Mesendoderm (in vitro differentiated cells): ENCODE measurements around the gene PSMF1.

Experiments used
- DNase-seq: peaks from one replicate; pipeline ENCODE4 v3.0.0; 2013
- H2AK5ac ChIP-seq: 2 replicates; pipeline ENCODE4 v1.6.1; 2013; ENCODE audit warnings: low read length, inconsistent platforms
- H2BK120ac ChIP-seq: 2 replicates; pipeline ENCODE4 v1.6.1; 2013; ENCODE audit warnings: low read depth, mild to moderate bottlenecking, low read length, moderate library complexity, mixed read lengths
- H2BK15ac ChIP-seq: replicated peaks from 2 replicates; pipeline ENCODE4 v1.6.1; 2013; ENCODE audit warnings: low read depth, mild to moderate bottlenecking, moderate library complexity
- H2BK5ac ChIP-seq: 2 replicates; pipeline ENCODE4 v1.6.1; 2013; ENCODE audit warnings: low read length, inconsistent platforms
- H3K18ac ChIP-seq: 2 replicates; pipeline ENCODE4 v1.6.1; 2013; ENCODE audit warnings: mild to moderate bottlenecking, low read length, mixed read lengths
- H3K23ac ChIP-seq: one replicate; pipeline ENCODE4 v1.6.1; 2013; ENCODE audit warnings: low read length
- H3K27ac ChIP-seq: 2 replicates; pipeline ENCODE4 v1.5.1; 2013; ENCODE audit warnings: low read depth, mild to moderate bottlenecking, inconsistent platforms, low read length, moderate library complexity
- H3K27me3 ChIP-seq: 2 replicates; pipeline ENCODE4 v1.6.1; 2013; ENCODE audit warnings: low read length, control low read depth, mild to moderate bottlenecking, inconsistent platforms; ENCODE audit not compliant: insufficient read depth, poor library complexity
- H3K36me3 ChIP-seq: 2 replicates; pipeline ENCODE4 v1.6.1; 2013; ENCODE audit warnings: low read length, inconsistent platforms; ENCODE audit not compliant: control insufficient read depth, insufficient read depth
- H3K4ac ChIP-seq: one replicate; pipeline ENCODE4 v1.6.1; 2013; ENCODE audit warnings: low read depth, mild to moderate bottlenecking, low read length, moderate library complexity
- H3K4me1 ChIP-seq: 2 replicates; pipeline ENCODE4 v1.6.1; 2013; ENCODE audit warnings: low read depth, low read length, inconsistent platforms; ENCODE audit not compliant: control insufficient read depth
- H3K4me2 ChIP-seq: 2 replicates; pipeline ENCODE4 v1.6.1; 2013; ENCODE audit warnings: low read length
- H3K4me3 ChIP-seq: 2 replicates; pipeline ENCODE4 v1.5.1; 2013; ENCODE audit warnings: mild to moderate bottlenecking, low read length
- H3K56ac ChIP-seq: one replicate; pipeline ENCODE4 v1.6.1; 2013; ENCODE audit warnings: low read length
- H3K79me1 ChIP-seq: 2 replicates; pipeline ENCODE4 v1.6.1; 2013; ENCODE audit warnings: low read length, inconsistent platforms
- H3K79me2 ChIP-seq: 2 replicates; pipeline ENCODE4 v1.6.1; 2013; ENCODE audit warnings: mild to moderate bottlenecking, low read length; ENCODE audit not compliant: control insufficient read depth, insufficient read depth
- H3K9ac ChIP-seq: 2 replicates; pipeline ENCODE4 v1.6.1; 2013; ENCODE audit warnings: low read length, inconsistent platforms
- H4K5ac ChIP-seq: one replicate; pipeline ENCODE4 v1.6.1; 2013; ENCODE audit warnings: low read length
- H4K8ac ChIP-seq: one replicate; pipeline ENCODE4 v1.6.1; 2013; ENCODE audit warnings: low read depth, mild to moderate bottlenecking, control low read depth, low read length, moderate library complexity
- WGBS: extraction: QIAGEN DNeasy Blood & Tissue Kit; methylation state at CpG from one replicate; pipeline ENCODE4 v1.1.7; 2013; ENCODE audit warnings: low lambda C conversion rate, missing lambda C conversion rate; ENCODE audit not compliant: insufficient coverage; ENCODE audit errors: extremely low coverage; 5-methylcytosine and 5-hydroxymethylcytosine counted together

Gene PSMF1

GRCh38 chr20:1131354-1131753 is 13.0 kb downstream of the PSMF1 start:
- H3K23ac ChIP-seq: no peak overlapping the region
- H3K4me1 ChIP-seq: no peaks in the 10 kb centered on the region
- no peaks in the 10 kb centered on the region for H3K27me3 ChIP-seq
- no peak overlapping the region for H3K27ac ChIP-seq
- no peak overlapping the region for H4K8ac ChIP-seq
- H3K9ac ChIP-seq: no peak overlapping the region
- no peak overlapping the region for H3K4ac ChIP-seq
- peaks cover 3% of the 10 kb centered on the region for H3K79me2 ChIP-seq
- no peak overlapping the region for H4K5ac ChIP-seq
- peaks cover 7% of the 10 kb centered on the region for H3K79me1 ChIP-seq
- no peak overlapping the region for H2BK120ac ChIP-seq
- no peak overlapping the region for H2BK5ac ChIP-seq
- H3K4me2 ChIP-seq: no peak overlapping the region
- H3K56ac ChIP-seq: no peak overlapping the region
- H3K18ac ChIP-seq: no peak overlapping the region
- H3K36me3 ChIP-seq: peaks cover 7% of the 10 kb centered on the region
- no peak for DNase-seq
- no peak overlapping the region for H3K4me3 ChIP-seq
- H2BK15ac ChIP-seq: no peak overlapping the region
- no CpG with 5 or more reads among the region's 3 CpGs for WGBS
- no peak overlapping the region for H2AK5ac ChIP-seq

- H3K18ac ChIP-seq: no peak overlapping the region
- H3K27me3 ChIP-seq: no peaks in the 10 kb centered on the region
- no peak overlapping the region for H3K4ac ChIP-seq
- H2BK15ac ChIP-seq: no peak overlapping the region
- H3K36me3 ChIP-seq: peaks cover 4% of the 10 kb centered on the region
- H2AK5ac ChIP-seq: no peak overlapping the region
- H2BK5ac ChIP-seq: no peak overlapping the region
- no peak overlapping the region for H3K23ac ChIP-seq
- no peak overlapping the region for H3K4me3 ChIP-seq
- H3K79me2 ChIP-seq: peaks cover 3% of the 10 kb centered on the region
- no peak overlapping the region for H3K4me2 ChIP-seq
- no peak overlapping the region for H4K8ac ChIP-seq
- H3K4me1 ChIP-seq: no peaks in the 10 kb centered on the region
- no peak overlapping the region for H4K5ac ChIP-seq
- H3K79me1 ChIP-seq: peaks cover 7% of the 10 kb centered on the region
- no peak overlapping the region for H3K27ac ChIP-seq
- H3K56ac ChIP-seq: no peak overlapping the region
- no peak overlapping the region for H3K9ac ChIP-seq
- no CpG with 5 or more reads among the region's 2 CpGs for WGBS
- H2BK120ac ChIP-seq: no peak overlapping the region
- no peak for DNase-seq
These were observed 16.0 kb downstream of the PSMF1 start for GRCh38 chr20:1134355-1134754.

GRCh38 chr20:1134836-1135235 is 16.4 kb downstream of the PSMF1 start:
- H2BK120ac ChIP-seq: no peak overlapping the region
- H3K9ac ChIP-seq: no peak overlapping the region
- H3K4ac ChIP-seq: no peak overlapping the region
- no peak overlapping the region for H2BK5ac ChIP-seq
- H4K8ac ChIP-seq: no peak overlapping the region
- no peaks in the 10 kb centered on the region for H3K4me1 ChIP-seq
- H3K18ac ChIP-seq: no peak overlapping the region
- no CpG with 5 or more reads among the region's 12 CpGs for WGBS
- no peak overlapping the region for H2BK15ac ChIP-seq
- no peak overlapping the region for H3K4me2 ChIP-seq
- H3K4me3 ChIP-seq: no peak overlapping the region
- H3K36me3 ChIP-seq: peaks cover 4% of the 10 kb centered on the region
- no peak for DNase-seq
- H3K27me3 ChIP-seq: no peaks in the 10 kb centered on the region
- peaks cover 3% of the 10 kb centered on the region for H3K79me2 ChIP-seq
- H3K23ac ChIP-seq: no peak overlapping the region
- no peak overlapping the region for H3K56ac ChIP-seq
- no peak overlapping the region for H4K5ac ChIP-seq
- H2AK5ac ChIP-seq: no peak overlapping the region
- no peak overlapping the region for H3K27ac ChIP-seq
- H3K79me1 ChIP-seq: peaks cover 7% of the 10 kb centered on the region

GRCh38 chr20:1137236-1137635 is 18.8 kb downstream of the PSMF1 start:
- peaks cover 4% of the 10 kb centered on the region for H3K36me3 ChIP-seq
- peaks cover 3% of the 10 kb centered on the region for H3K79me1 ChIP-seq
- H4K5ac ChIP-seq: no peak overlapping the region
- no peak overlapping the region for H3K4me3 ChIP-seq
- no peak overlapping the region for H2BK120ac ChIP-seq
- no peak overlapping the region for H3K27ac ChIP-seq
- no peak overlapping the region for H3K9ac ChIP-seq
- H3K79me2 ChIP-seq: no peaks in the 10 kb centered on the region
- H3K18ac ChIP-seq: no peak overlapping the region
- no peak overlapping the region for H3K4ac ChIP-seq
- H2BK15ac ChIP-seq: no peak overlapping the region
- no peak for DNase-seq
- no peak overlapping the region for H2AK5ac ChIP-seq
- H3K56ac ChIP-seq: no peak overlapping the region
- H3K4me2 ChIP-seq: no peak overlapping the region
- no peaks in the 10 kb centered on the region for H3K4me1 ChIP-seq
- no CpG with 5 or more reads among the region's 4 CpGs for WGBS
- no peak overlapping the region for H4K8ac ChIP-seq
- no peaks in the 10 kb centered on the region for H3K27me3 ChIP-seq
- no peak overlapping the region for H3K23ac ChIP-seq
- H2BK5ac ChIP-seq: no peak overlapping the region

- Histone ChIP-seq H3K4me3 (no peak overlapping the region), H3K27ac (no peak overlapping the region), H2BK5ac (no peak overlapping the region), H3K27me3 (no peaks in the 10 kb centered on the region), H3K36me3 (peaks cover 4% of the 10 kb centered on the region), H3K4me2 (no peak overlapping the region), H3K4ac (no peak overlapping the region), H3K56ac (no peak overlapping the region), H2BK15ac (no peak overlapping the region), H2BK120ac (no peak overlapping the region), H3K79me1 (peaks cover 2% of the 10 kb centered on the region), H4K5ac (no peak overlapping the region), H3K9ac (no peak overlapping the region), H4K8ac (no peak overlapping the region), H3K18ac (no peak overlapping the region), H3K23ac (no peak overlapping the region), H2AK5ac (no peak overlapping the region), H3K4me1 (no peaks in the 10 kb centered on the region), H3K79me2 (no peaks in the 10 kb centered on the region)
- no peak for DNase-seq
- WGBS: no CpG with 5 or more reads among the region's 10 CpGs
These were observed 26.2 kb downstream of the PSMF1 start for GRCh38 chr20:1144401-1145172.

- Histone ChIP-seq H4K5ac (no peak overlapping the region), H2BK15ac (no peak overlapping the region), H3K18ac (no peak overlapping the region), H3K4me3 (no peak overlapping the region), H3K9ac (no peak overlapping the region), H3K4me2 (no peak overlapping the region), H2BK120ac (no peak overlapping the region), H2AK5ac (no peak overlapping the region), H3K79me2 (no peaks in the 10 kb centered on the region), H3K27me3 (no peaks in the 10 kb centered on the region), H2BK5ac (no peak overlapping the region), H4K8ac (no peak overlapping the region), H3K4ac (no peak overlapping the region), H3K79me1 (peaks cover 5% of the 10 kb centered on the region), H3K56ac (no peak overlapping the region), H3K36me3 (peaks cover 4% of the 10 kb centered on the region), H3K23ac (no peak overlapping the region), H3K27ac (no peak overlapping the region), H3K4me1 (no peaks in the 10 kb centered on the region)
- no CpG with 5 or more reads among the region's 5 CpGs for WGBS
- no peak for DNase-seq
These were observed 28.6 kb downstream of the PSMF1 start for GRCh38 chr20:1146957-1147356.
